IMR-90 (cell line): ENCODE measurements around the gene UBTD1. TPM values are rescaled to one million over a fixed set of nuclear protein-coding genes. Genes with fewer than 3 reads are reported as not detected.

Experiments
- ATAC-seq: fragments of 200-7000 bp; cut with Tn5 transposase; 2 replicates; pipeline ENCODE4 v1.9.1; 2020; ENCODE audit warnings: low read depth, mild to moderate bottlenecking, moderate library complexity
- BruUV-seq: library from RNA; stranded (reverse); fragments of 400-500 nt; replicated peaks from 2 replicates; lab custom pipeline; 2021; lab: Mats Ljungman, UMichigan
- CTCF ChIA-PET: fragments of 300-600 bp; formaldehyde crosslinking; extraction: SDS; loops from one replicate; lab custom pipeline; 2021; ENCODE audit warnings: antibody characterized with exemption; lab: Yijun Ruan, JAX
- POLR2A ChIA-PET: fragments of 300-600 bp; sonication (Branson Sonifier 250); formaldehyde crosslinking; loops from one replicate; lab custom pipeline; 2022; ENCODE audit warnings: antibody characterized with exemption; ENCODE audit not compliant: unreplicated experiment; lab: Charles Lee
- DNase-seq: peaks from one replicate; pipeline ENCODE4 v3.0.0; 2013
- H2AFZ ChIP-seq: replicated peaks from 2 replicates; pipeline ENCODE3; 2013; ENCODE audit warnings: low read length, mild to moderate bottlenecking; ENCODE audit not compliant: poor library complexity
- H2AK5ac ChIP-seq: 2 replicates; pipeline ENCODE4 v1.6.1; 2013; ENCODE audit warnings: low read depth, low read length, inconsistent platforms
- H2AK9ac ChIP-seq: replicated peaks from 2 replicates; pipeline ENCODE3; 2013; ENCODE audit warnings: mild to moderate bottlenecking, low read depth, low read length, moderate library complexity; ENCODE audit not compliant: poor library complexity
- H2BK120ac ChIP-seq: 2 replicates; pipeline ENCODE4 v1.6.1; 2013; ENCODE audit warnings: low read depth, low read length, inconsistent platforms
- H2BK15ac ChIP-seq: 3 replicates; pipeline ENCODE4 v1.6.1; 2013; ENCODE audit warnings: low read depth, low read length, inconsistent platforms
- H2BK20ac ChIP-seq: 2 replicates; pipeline ENCODE4 v1.6.1; 2013; ENCODE audit warnings: low read depth, mild to moderate bottlenecking, inconsistent platforms, low read length, moderate library complexity
- H2BK5ac ChIP-seq: 2 replicates; pipeline ENCODE4 v1.6.1; 2013; ENCODE audit warnings: mild to moderate bottlenecking, low read depth, low read length, inconsistent platforms; ENCODE audit not compliant: poor library complexity, severe bottlenecking
- H3K14ac ChIP-seq: replicated peaks from 2 replicates; pipeline ENCODE4 v1.6.1; 2013; ENCODE audit warnings: low read depth, low read length, inconsistent platforms
- H3K18ac ChIP-seq: 2 replicates; pipeline ENCODE4 v1.6.1; 2013; ENCODE audit warnings: low read depth, low read length, control low read depth
- H3K23ac ChIP-seq: 2 replicates; pipeline ENCODE4 v1.6.1; 2013; ENCODE audit warnings: low read depth, low read length, inconsistent platforms
- H3K27ac ChIP-seq: 2 replicates; pipeline ENCODE4 v1.5.1; 2013; ENCODE audit warnings: mild to moderate bottlenecking, control low read depth, low read length; ENCODE audit not compliant: insufficient read depth
- H3K27me3 ChIP-seq: 2 replicates; pipeline ENCODE4 v1.6.1; 2013; ENCODE audit warnings: low read length; ENCODE audit not compliant: control insufficient read depth, insufficient read depth
- H3K36me3 ChIP-seq: 2 replicates; pipeline ENCODE4 v1.6.1; 2013; ENCODE audit warnings: low read length, mixed read lengths; ENCODE audit not compliant: control insufficient read depth, insufficient read depth
- H3K4ac ChIP-seq: 2 replicates; pipeline ENCODE4 v1.6.1; 2013; ENCODE audit warnings: low read depth, low read length, inconsistent platforms
- H3K4me1 ChIP-seq: 2 replicates; pipeline ENCODE4 v1.6.1; 2013; ENCODE audit warnings: low read length, mixed read lengths; ENCODE audit not compliant: control insufficient read depth, insufficient read depth
- H3K4me2 ChIP-seq: 2 replicates; pipeline ENCODE4 v1.6.1; 2013; ENCODE audit warnings: low read depth, mild to moderate bottlenecking, control low read depth, low read length, moderate library complexity
- H3K4me3 ChIP-seq: 2 replicates; pipeline ENCODE4 v1.5.1; 2013; ENCODE audit warnings: low read depth, mild to moderate bottlenecking, control low read depth, low read length, moderate library complexity; ENCODE audit not compliant: insufficient read depth
- H3K56ac ChIP-seq: 2 replicates; pipeline ENCODE4 v1.6.1; 2013; ENCODE audit warnings: low read length, inconsistent platforms; ENCODE audit not compliant: insufficient read depth; ENCODE audit errors: extremely low read depth
- H3K79me1 ChIP-seq, 2 experiments: 2 replicates each; pipeline ENCODE4 v1.6.1; 2013; ENCODE audit warnings: low read length in 2 of 2, inconsistent platforms in 1 of 2, low read depth in 1 of 2
- H3K9ac ChIP-seq: 2 replicates; pipeline ENCODE4 v1.6.1; 2013; ENCODE audit warnings: low read depth, low read length, control low read depth
- H3K9me1 ChIP-seq: 2 replicates; pipeline ENCODE4 v1.6.1; 2013; ENCODE audit warnings: low read length, inconsistent platforms; ENCODE audit not compliant: insufficient read depth
- H3K9me3 ChIP-seq: 2 replicates; pipeline ENCODE4 v1.6.1; 2013; ENCODE audit warnings: low read length; ENCODE audit not compliant: control insufficient read depth, insufficient read depth
- H4K20me1 ChIP-seq: 2 replicates; pipeline ENCODE4 v1.6.1; 2013; ENCODE audit warnings: low read length, inconsistent platforms; ENCODE audit not compliant: insufficient read depth
- H4K5ac ChIP-seq: 2 replicates; pipeline ENCODE4 v1.6.1; 2013; ENCODE audit warnings: mild to moderate bottlenecking, low read depth, low read length, control low read depth
- H4K8ac ChIP-seq, 2 experiments: 2 replicates each; pipeline ENCODE4 v1.6.1; 2013; ENCODE audit warnings: low read depth in 2 of 2, low read length in 2 of 2, control low read depth in 1 of 2, inconsistent platforms in 1 of 2
- H4K91ac ChIP-seq: 2 replicates; pipeline ENCODE4 v1.6.1; 2013; ENCODE audit warnings: low read depth, low read length, inconsistent platforms; ENCODE audit not compliant: insufficient read depth
- BHLHE40 ChIP-seq: fragments of 150-350 bp; IDR thresholded peaks from 2 replicates; pipeline ENCODE4 v1.6.1; 2016; ENCODE audit warnings: mild to moderate bottlenecking, low read depth, low read length
- MAFK ChIP-seq: IDR thresholded peaks from 2 replicates; pipeline ENCODE4 v1.6.1; 2012; ENCODE audit warnings: low read depth, low read length, improper control_type of control experiment
- POLR2A ChIP-seq: IDR thresholded peaks from 2 replicates; pipeline ENCODE4 v1.6.1; 2012; ENCODE audit warnings: mild to moderate bottlenecking, low read depth, low read length
- USF2 ChIP-seq: fragments of 150-350 bp; IDR thresholded peaks from 2 replicates; pipeline ENCODE4 v1.6.1; 2017; ENCODE audit warnings: mild to moderate bottlenecking, antibody characterized with exemption, low read length, low read depth
- WGBS, 2 experiments: methylation state at CpG; one replicate each; pipeline versions ENCODE4 v1.1.5 to v1.1.7; 2013; ENCODE audit warnings: missing lambda C conversion rate in 2 of 2; ENCODE audit not compliant: insufficient read length in 1 of 2; ENCODE audit errors: extremely low coverage in 2 of 2; 5-methylcytosine and 5-hydroxymethylcytosine counted together
- dilution Hi-C: fragments of 300-500 bp; cut with HindIII; formaldehyde crosslinking; loops from one replicate; pipeline ENCODE4 v1.14.3; 2018; ENCODE audit warnings: low sequenced_read_pairs; ENCODE audit not compliant: unreplicated experiment
- in situ Hi-C: fragments of 300-500 bp; cut with MboI; formaldehyde crosslinking; loops from 3 replicates; pipeline ENCODE4 v1.14.3; 2019; ENCODE audit warnings: low sequenced_read_pairs, inconsistent platforms, mixed read lengths
- intact Hi-C: fragments of 100-400 bp; cut with micrococcal nuclease; formaldehyde crosslinking; loops from 2 replicates; pipeline ENCODE4 v1.10.0; 2022
- polyA plus RNA-seq, 3 experiments: library from polyadenylated mRNA; depleted of rRNA; stranded (reverse); fragments of >200 nt; gene quantifications; 2 replicates each; pipeline ENCODE4 v1.2.3, GENCODE V29; 2012; ENCODE audit warnings: low replicate concordance in 1 of 3
- total RNA-seq: library from RNA; depleted of rRNA; stranded (reverse); fragments of >200 nt; gene quantifications from 2 replicates; pipeline ENCODE4 v1.2.3, GENCODE V29; 2012

UBTD1 gene
- total and polyA plus RNA-seq, 2 of the 4 experiments (the other 2 are of a cell fraction) = 21.9 to 44.9 TPM

DNA sequence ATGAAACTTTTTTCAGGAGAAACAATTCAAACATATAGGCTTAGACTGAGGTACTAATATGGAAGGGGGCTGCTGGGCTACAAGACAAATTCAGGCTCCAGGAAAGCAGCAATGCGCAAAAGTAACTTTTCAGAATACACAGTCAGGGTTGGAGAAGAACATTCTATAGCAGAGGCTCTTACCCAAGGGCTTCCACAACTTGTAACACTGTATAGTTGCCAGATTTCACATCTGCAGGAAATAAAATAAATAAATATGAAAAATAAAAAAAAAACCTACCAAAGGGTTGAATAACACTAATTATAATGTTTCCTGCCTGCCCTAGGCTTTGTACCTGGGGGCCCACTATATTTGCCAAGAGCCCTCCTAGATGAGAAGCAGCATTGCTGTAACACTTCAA is 14.8 kb upstream of the UBTD1 start:
- peak overlapping the region; percentile 47; the same call in 1 of the 2 replicates for H3K23ac ChIP-seq
- no peak overlapping the region for H2BK20ac ChIP-seq
- H2AK5ac ChIP-seq = no peak overlapping the region
- H3K9me1 ChIP-seq = peaks cover 18% of the 10 kb centered on the region
- H3K79me1 ChIP-seq = peaks cover 19 to 76% of the 10 kb centered on the region in 2 experiments
- H3K18ac ChIP-seq = no peak overlapping the region
- TF ChIP-seq USF2 = no peak
- no peak for TF ChIP-seq MAFK
- TF ChIP-seq BHLHE40 = no peak
- no peak for TF ChIP-seq POLR2A
- H4K8ac ChIP-seq = no peak overlapping the region
- H3K4me3 ChIP-seq = no peak overlapping the region
- dilution Hi-C loops (no loop called here), intact Hi-C loops (no loop called here), in situ Hi-C loops (no loop called here)
- H3K9ac ChIP-seq = no peak overlapping the region
- no peaks in the 10 kb centered on the region for H3K9me3 ChIP-seq
- H3K4ac ChIP-seq = no peak overlapping the region
- H3K36me3 ChIP-seq = peaks cover 18% of the 10 kb centered on the region
- no peak overlapping the region for H3K14ac ChIP-seq
- H2BK15ac ChIP-seq = no peak overlapping the region
- no CpG with 5 or more reads among the region's 1 CpG for WGBS, 2 experiments
- peaks cover 7% of the 10 kb centered on the region for H3K4me1 ChIP-seq
- H3K4me2 ChIP-seq = no peak overlapping the region
- ChIA-PET CTCF (no interaction called here), POLR2A (no interaction called here)
- no peak overlapping the region for H3K56ac ChIP-seq
- peak; percentile 36 for DNase-seq
- H3K27ac ChIP-seq = no peak overlapping the region
- no peak overlapping the region for H4K5ac ChIP-seq
- H4K91ac ChIP-seq = no peak overlapping the region
- ATAC-seq = no peak
- H3K27me3 ChIP-seq = no peaks in the 10 kb centered on the region
- H4K20me1 ChIP-seq = peaks cover 34% of the 10 kb centered on the region
- peak overlapping the region; percentile 1 for H2BK5ac ChIP-seq
- H2BK120ac ChIP-seq = no peak overlapping the region
- BruUV-seq = no TSS peak
- H2AK9ac ChIP-seq = no peak overlapping the region
- H2AFZ ChIP-seq = no peak overlapping the region
